Astrocyte of the spinal cord (primary cell): ENCODE results near the gene CIDEA.

Source experiments
- DNase-seq: peaks from one replicate; pipeline ENCODE4 v3.0.0; 2011; ENCODE audit warnings: low read depth, low spot score
- H3K4me3 ChIP-seq: 2 replicates; pipeline ENCODE4 v1.5.1; 2011; ENCODE audit warnings: low read depth, mild to moderate bottlenecking, low read length, moderate library complexity
- in situ Hi-C: cut with HindIII; loops from 2 replicates; pipeline ENCODE4 v1.10.0; 2017; ENCODE audit warnings: low sequenced_read_pairs
- TF ChIP-seq, protein P1 (sequence below): IDR thresholded peaks from 2 replicates; pipeline ENCODE4 v1.5.1; 2012; ENCODE audit warnings: low read depth, mild to moderate bottlenecking, low read length, inconsistent platforms

Gene CIDEA

DNA sequence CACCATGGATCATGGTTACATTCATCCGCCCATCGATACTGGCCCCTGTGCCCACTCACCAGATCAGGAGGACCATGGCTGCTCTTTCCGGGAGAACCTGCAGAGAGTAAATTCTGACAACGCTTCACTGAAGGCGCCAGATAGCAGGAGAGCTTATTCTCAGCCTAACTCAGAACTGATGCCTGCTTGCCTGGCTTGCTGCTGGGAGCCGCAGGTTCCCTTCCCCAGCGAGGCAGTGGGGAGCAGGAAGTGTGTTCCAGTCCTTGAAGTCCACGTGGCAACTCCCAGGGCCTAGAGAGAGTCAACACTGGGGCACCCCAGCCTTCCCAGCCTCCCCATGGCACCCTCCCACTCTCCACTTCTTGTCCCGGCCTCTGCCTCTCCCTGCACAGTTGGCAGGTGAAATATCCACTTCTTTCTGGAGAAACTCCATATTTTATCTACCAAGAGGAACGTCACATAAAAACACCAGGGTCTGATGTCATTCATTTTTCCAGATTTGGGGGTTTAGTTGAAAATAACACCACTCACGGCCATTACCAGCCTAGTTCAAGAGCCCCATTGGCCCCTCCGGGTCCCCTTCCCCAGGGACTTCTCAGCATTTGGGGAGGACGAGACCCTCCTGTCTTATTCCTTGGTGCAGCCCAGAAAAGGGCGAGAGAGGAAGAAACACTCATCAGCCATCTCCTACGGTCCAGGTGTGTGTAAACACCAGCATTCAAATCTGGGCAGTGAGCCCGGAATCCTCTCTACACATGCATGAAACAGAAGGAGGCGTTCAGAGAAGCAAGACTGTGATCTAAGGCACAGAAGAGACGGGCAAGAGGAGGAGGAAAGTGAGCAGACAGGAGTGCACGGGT, 50.4 kb downstream of the CIDEA start:
- H3K4me3 ChIP-seq: no peak overlapping the region
- in situ Hi-C loops: no loop called here

DNA sequence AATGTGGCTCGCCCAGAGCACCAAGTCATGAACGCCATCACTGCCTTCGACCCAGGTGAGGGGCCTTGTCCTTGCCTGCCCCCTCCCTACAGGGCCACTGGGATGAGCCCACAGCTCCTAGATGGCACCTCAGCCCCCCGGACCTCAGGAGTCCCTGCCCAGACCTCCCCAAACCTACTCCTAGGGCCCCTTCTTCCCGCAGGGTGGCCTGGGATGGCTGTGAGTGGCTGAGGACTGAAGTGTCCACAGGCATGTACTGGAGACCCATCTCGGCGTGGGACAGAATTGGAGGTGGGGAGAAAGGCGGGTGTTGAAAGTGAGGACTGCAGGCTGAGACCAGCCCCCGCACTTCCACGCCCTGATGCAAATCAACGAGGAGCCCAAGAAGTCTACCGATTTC, 51.0 kb downstream of the CIDEA start:
- H3K4me3 ChIP-seq: no peak overlapping the region
- in situ Hi-C loops: no loop called here
- no peak for DNase-seq
- TF ChIP-seq, protein P1, sequence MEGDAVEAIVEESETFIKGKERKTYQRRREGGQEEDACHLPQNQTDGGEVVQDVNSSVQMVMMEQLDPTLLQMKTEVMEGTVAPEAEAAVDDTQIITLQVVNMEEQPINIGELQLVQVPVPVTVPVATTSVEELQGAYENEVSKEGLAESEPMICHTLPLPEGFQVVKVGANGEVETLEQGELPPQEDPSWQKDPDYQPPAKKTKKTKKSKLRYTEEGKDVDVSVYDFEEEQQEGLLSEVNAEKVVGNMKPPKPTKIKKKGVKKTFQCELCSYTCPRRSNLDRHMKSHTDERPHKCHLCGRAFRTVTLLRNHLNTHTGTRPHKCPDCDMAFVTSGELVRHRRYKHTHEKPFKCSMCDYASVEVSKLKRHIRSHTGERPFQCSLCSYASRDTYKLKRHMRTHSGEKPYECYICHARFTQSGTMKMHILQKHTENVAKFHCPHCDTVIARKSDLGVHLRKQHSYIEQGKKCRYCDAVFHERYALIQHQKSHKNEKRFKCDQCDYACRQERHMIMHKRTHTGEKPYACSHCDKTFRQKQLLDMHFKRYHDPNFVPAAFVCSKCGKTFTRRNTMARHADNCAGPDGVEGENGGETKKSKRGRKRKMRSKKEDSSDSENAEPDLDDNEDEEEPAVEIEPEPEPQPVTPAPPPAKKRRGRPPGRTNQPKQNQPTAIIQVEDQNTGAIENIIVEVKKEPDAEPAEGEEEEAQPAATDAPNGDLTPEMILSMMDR: no peak

More for the DNA sequence above, 50.4 kb downstream of the CIDEA start:
- no peak for DNase-seq
- TF ChIP-seq, protein P1: no peak

- in situ Hi-C loops: no loop called here
- H3K4me3 ChIP-seq: peak overlapping the region; percentile 61
- TF ChIP-seq, protein P1: no peak
- DNase-seq: no peak
These were observed 51.9 kb downstream of the CIDEA start for GRCh38 chr18:12305930-12306629.

GRCh38 chr18:12306752-12307700, 52.9 kb downstream of the CIDEA start:
- H3K4me3 ChIP-seq: peak overlapping the region; percentile 61
- in situ Hi-C loops: no loop called here
- peak; percentile 78 for DNase-seq
- TF ChIP-seq, protein P1: peak; percentile 41

DNA sequence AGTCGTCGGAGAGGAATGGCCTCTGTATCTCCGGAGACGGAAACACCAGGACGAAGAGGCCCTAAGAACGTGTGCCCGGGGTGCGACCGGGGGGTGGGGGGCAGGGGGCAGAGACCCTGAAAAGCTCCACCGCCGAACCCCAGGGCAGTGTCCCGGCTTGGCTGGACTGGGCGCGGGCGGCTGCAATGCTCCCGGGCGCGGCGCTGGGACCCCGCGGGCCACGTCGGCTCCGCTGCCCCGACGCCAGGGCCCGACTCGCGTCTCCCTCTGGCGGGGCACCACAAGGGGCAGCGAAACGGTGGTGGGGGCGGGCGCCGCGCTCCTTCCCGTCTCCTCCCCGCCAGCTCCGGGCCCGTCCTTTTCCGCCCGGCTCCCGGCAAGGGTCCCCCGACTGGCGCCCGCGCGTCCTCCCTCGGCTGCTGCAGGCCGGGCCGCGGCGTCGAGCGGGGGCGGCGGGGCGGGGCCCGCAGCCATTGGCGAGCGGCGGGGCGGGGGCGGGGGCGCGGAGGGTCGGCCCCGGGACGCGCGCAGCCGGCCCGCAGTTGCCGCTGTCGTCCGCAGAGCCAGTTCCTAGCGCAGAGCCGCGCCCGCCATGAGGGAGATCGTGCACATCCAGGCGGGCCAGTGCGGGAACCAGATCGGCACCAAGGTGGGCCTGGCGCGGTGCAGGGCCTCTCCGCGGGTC, 53.7 kb downstream of the CIDEA start, which contains the start of gene TUBB6:
TUBB6 (plus strand) TSS at position 541 of the 685 bp plus-strand sequence; CDS start at position 593, 52 bp downstream.
- in situ Hi-C loops: no loop called here
- TF ChIP-seq, protein P1: no peak
- peak within 1 kb of the TSS; percentile 80 for H3K4me3 ChIP-seq
- peak; percentile 78 for DNase-seq
